Colon (tissue), 2 donors: ENCODE measurements around the gene PNKP.

Experiments
- FAIRE-seq: peaks from 2 replicates; lab custom pipeline; 2012; peaks lifted over from hg19 to GRCh38; lab: Jason Lieb, UNC
- donor health status: control.
- donor health status: control.

PNKP gene

GRCh38 chr19:49866933-49867782, at the start of gene PNKP:
Gene PNKP (minus strand): TSS chr19:49867576. CDS start chr19:49867204, 372 bp downstream.
- no peak for FAIRE-seq

- FAIRE-seq: no peak
Observed at GRCh38 chr19:49915271-49915670, 47.9 kb upstream of the PNKP start.

DNA sequence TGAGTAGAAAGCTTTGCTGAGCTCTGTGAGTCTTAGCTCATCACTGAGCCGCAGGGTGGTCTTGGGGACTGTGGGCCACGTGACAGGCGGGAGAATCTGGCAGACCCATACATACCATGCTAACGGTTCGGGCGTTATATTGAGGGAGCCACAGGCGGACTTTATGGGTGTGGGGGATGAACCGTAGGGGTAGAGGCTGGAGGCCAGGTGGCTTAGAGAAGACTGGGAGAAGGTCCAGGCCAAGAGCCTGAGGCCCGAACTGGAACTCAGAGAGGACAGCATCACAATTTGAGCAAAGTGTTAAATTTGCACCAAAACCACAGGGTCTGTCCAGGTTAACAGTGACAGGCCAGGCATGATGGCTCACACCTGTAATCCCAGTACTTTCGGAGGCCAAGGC, 46.3 kb upstream of the PNKP start:
- no peak for FAIRE-seq

DNA sequence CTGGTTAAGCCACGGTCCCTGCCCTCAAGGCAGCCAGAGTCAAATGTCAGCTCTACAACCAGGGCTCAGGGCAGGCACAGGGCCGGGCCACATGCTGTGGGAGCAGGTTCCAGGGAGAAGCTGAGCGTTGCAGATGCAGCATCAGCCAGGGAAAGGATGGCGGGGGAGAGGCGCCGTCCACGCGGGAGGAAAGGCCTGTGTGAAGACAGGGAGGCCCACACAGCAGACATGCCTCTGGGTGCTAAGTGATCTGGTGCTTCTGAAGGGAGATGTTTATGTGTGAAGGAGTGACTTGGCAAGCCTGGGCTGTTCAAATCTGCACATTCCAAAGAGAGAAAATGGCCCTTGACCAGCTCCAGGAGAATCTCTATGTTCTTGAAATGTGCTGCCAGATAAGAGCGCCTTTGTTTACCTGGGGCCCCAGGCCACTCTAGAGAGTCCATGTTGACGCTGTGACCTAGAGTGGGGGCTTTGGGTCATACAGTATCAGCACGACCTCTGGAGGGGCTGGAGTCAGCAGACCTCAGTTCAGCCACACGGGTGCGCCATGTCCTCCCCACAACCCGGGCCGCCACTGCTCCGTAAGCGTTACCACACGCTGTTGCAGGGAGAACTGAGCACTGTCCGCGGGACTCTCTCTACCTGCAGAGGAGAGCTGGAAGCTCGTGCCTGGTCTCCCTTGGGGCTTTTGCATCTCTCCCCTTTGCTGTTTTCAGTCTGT, 45.7 kb upstream of the PNKP start:
- no peak for FAIRE-seq

DNA sequence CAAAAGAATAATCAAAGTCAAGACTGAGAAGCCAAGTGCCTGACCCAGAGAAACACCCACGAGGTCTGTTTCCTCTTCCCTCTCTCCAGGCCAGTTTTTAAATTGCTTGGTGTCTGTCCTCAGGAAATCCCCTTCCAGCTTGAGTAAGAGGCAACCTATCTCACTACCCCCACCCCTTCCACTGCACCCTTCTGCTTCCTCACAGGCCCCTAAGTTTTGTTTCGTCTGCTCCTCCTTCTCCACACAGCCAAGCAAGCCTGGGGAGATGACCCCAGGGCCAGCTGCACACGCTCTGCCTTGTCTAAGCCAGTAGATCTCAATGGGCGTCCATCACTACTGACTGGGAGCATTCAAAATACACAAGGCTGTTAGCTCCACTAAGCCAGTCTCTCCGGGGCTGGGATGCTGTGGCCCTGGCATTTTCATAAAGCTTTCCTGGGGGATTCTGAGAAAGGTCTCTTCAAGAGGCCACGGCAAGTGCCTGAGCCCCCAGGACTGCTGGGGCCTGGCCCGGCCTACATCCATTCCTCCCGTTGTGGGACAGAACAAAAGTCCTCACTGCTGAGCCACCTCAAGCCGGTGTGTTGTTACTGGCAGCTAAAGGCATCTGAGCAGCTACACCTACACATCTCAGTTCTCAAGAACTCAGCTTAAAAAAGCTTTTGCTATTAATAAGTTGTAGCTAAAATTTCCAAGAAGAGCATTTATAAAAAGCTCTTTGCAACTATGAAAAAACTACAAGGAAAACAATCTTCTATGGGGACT, 44.2 kb upstream of the PNKP start:
- no peak for FAIRE-seq

DNA sequence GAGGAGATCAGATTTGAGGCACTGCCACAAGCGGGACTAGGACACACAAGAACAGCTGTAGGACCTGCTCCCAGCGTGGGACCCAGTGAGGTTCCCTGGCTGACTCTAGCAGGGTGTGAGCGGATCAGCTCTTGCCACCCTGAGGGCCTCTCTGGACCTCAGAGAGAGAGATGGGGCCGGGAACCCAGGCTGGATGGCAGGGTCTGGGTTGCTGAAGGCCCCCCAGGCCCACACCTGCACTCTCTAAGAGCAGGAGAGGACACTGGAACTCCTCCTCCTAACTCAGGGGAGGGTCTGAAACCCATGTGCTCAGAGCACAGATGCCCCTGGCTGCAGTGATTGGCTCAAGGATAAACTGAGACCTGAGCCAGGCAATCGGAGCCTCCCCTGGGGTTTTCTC, 42.8 kb upstream of the PNKP start:
- no peak for FAIRE-seq

DNA sequence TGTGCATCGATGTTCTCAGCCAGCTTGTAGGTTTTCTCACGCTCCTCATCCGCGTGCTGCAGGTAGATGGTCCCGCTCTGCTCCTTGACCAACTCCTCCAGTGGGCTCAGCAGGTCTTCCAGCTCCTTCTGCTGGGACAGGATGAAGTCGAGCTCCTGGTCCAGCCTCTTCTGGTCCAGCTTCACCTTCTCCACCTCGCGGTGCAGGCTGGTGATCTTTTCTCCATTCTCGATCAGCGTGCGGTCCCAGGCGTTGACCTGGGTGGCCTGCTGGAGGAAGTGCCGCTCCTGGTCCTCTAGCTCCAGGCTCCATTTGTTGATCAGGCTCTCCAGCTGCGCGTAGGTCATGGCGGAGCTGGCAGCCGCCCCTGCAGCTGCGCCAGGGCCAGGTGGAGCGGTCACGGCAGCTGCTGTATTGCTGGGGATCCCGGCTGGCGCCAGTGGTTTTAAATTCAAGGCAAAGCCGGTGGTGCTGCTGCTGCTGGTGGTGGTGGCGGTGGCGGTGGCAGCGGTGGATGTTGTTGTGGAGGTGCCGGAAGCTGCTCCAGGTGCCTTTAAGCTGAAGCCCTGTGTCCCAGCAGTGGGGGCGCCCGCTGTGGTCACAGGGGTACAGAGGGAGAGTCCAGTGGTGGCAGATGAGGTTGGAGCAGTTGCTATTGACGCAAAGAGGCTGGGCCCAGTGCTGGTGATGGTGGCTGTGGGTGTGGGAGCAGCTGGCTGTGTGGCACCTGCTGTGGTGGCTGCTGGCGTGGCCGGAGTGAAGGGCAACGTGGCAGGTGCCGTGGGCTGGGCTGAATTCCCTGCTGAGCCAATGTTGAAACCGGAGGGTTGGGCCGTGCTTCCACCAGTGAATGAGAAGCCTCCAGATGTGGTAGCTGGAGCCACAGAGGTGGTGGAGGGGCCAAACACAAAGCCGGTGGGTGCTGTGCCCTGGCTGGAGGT, 41.4 kb upstream of the PNKP start:
- no peak for FAIRE-seq

DNA sequence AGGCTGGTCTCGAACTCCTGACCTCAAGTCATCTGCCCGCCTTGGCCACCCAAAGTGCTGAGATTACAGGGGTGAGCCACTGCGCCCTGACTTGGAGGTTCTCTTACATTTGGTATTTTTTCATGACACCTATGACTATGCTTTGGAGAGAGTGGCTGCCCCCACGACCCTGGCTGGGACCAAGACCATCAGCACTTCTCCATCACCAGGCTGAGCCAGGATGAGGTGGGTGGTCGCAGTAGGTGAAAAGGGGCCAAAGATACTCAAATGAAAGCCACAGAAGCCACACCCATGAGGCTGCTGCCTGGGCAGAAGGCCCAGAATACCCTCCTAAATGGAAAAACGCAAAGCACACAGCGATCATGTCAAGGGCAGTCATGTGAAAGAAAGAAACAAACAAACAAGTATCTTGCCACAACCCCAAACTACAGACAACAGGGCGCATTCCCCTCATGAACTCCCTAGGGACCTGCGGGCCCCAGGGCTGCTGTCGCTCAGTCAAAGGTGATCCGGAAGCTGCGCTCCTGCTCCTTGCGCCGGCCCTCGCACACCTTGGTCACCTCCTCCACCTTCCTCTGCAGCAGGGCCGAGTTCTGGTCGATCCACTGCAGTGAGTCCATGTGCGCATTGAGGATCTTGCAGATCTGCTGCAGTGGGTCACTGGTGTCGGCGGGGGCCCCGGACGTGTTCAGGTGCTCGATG, 40.5 kb upstream of the PNKP start:
- FAIRE-seq: no peak

- no peak for FAIRE-seq
Observed at GRCh38 chr19:49906879-49907564, 39.6 kb upstream of the PNKP start.

- no peak for FAIRE-seq
Observed at GRCh38 chr19:49904136-49904535, 36.8 kb upstream of the PNKP start.

GRCh38 chr19:49896863-49897621, 29.7 kb upstream of the PNKP start, which contains the start of gene IL4I1:
Gene IL4I1 (minus strand): TSS chr19:49896887. CDS start chr19:49896160, 727 bp downstream.
- no peak for FAIRE-seq

DNA sequence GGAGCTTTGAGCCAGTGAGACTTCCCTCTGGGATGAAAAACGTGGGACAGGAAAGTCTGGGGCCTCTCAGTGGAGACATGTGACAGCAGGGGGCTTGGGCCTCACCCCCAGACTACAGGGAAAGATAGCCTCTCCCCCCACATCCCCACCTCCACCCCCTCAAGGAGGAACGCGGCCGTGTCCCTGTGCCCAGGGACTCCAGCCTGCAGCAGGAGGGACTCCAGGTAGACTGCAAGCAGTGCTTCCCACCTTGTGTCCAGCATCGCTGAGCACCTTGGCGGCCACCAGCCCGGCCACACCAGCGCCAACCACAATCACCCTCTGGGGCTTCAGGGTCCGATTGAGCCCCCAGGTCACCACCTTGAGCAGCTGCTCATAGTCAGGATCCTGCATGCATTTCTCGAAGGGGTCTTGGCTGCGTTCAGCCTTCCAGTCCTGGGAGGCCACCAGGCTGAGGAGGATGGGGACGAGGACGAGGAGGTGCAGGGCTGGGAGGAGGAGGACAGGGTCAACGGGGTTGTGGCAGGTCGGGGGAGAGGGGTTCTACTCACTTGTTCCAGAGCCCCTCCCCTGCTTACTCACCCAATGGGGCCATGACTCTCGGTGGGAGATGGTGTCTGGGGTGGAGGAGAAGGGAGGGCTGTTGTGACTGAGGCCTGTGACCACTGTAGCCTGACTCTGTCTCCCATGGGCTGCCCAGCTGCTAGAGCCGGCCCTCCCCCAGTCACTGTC, 28.4 kb upstream of the PNKP start:
- no peak for FAIRE-seq

- FAIRE-seq: no peak
Observed at GRCh38 chr19:49894879-49895565, 27.6 kb upstream of the PNKP start.

- no peak for FAIRE-seq
Observed at GRCh38 chr19:49894011-49894664, 26.8 kb upstream of the PNKP start.

GRCh38 chr19:49892716-49893115, 25.3 kb upstream of the PNKP start:
- FAIRE-seq: no peak

GRCh38 chr19:49891393-49891792, 24.0 kb upstream of the PNKP start:
- FAIRE-seq: no peak
